Effector memory CD8-positive, alpha-beta T cell (primary cell): ENCODE results near the gene MADD.

Experiments
- ATAC-seq: fragments of 150-1000 bp; cut with Tn5 transposase; replicated peaks from 2 replicates; pipeline ENCODE4 v1.10.0; 2021; ENCODE audit warnings: mild to moderate bottlenecking, moderate library complexity
- DNase-seq, 3 experiments: peaks; one replicate each; pipeline ENCODE4 v3.0.0; 2021
- H3K27ac Mint-ChIP-seq, 2 donors: one replicate each; pipeline ENCODE4 v1.8.0; 2022; ENCODE audit warnings: mild to moderate bottlenecking in 2 of 2, mixed read lengths in 2 of 2, moderate library complexity in 2 of 2
- H3K27me3 Mint-ChIP-seq, 2 donors: one replicate each; pipeline ENCODE4 v1.8.0; 2022; ENCODE audit warnings: mixed read lengths in 2 of 2
- H3K36me3 Mint-ChIP-seq: one replicate; pipeline ENCODE4 v1.8.0; 2022; ENCODE audit warnings: mild to moderate bottlenecking, moderate library complexity, mixed read lengths; ENCODE audit not compliant: insufficient read depth
- H3K4me1 Mint-ChIP-seq, 2 donors: one replicate each; pipeline ENCODE4 v1.8.0; 2022; ENCODE audit warnings: low read depth in 2 of 2, mixed read lengths in 2 of 2
- H3K4me3 Mint-ChIP-seq, 2 donors: one replicate each; pipeline ENCODE4 v1.8.0; 2022; ENCODE audit warnings: mild to moderate bottlenecking in 2 of 2, mixed read lengths in 2 of 2, moderate library complexity in 2 of 2
- H3K9me3 Mint-ChIP-seq, 2 donors: one replicate each; pipeline ENCODE4 v1.8.0; 2022; ENCODE audit warnings: mixed read lengths in 2 of 2

MADD gene

GRCh38 chr11:47325271-47326041 lies 55.5 kb downstream of the MADD start:
- ATAC-seq = no peak
- Mint-ChIP-seq H3K27me3 (no peaks in the 10 kb centered on the region), H3K27ac (peak overlapping the region; percentile 77), H3K36me3 (peaks cover 39% of the 10 kb centered on the region), H3K9me3 (no peaks in the 10 kb centered on the region), H3K4me1 (peaks cover 2 to 3% of the 10 kb centered on the region in 2 donors), H3K4me3 (no peak overlapping the region)
- DNase-seq = no peak

- DNase-seq (no peak), ATAC-seq (no peak)
- Mint-ChIP-seq H3K4me3 (no peak overlapping the region), H3K4me1 (peaks cover 2 to 3% of the 10 kb centered on the region in 2 donors), H3K9me3 (no peaks in the 10 kb centered on the region), H3K36me3 (peaks cover 34% of the 10 kb centered on the region), H3K27ac (peak overlapping the region; percentile 77), H3K27me3 (no peaks in the 10 kb centered on the region)
Measured at GRCh38 chr11:47326198-47326597, 56.3 kb downstream of the MADD start.

GRCh38 chr11:47327025-47327424 lies 57.1 kb downstream of the MADD start:
- DNase-seq (no peak), ATAC-seq (no peak)
- H3K27me3 Mint-ChIP-seq = no peaks in the 10 kb centered on the region
- H3K9me3 Mint-ChIP-seq = no peaks in the 10 kb centered on the region
- peak overlapping the region in 1 of 2 donors; percentile 77 for H3K27ac Mint-ChIP-seq
- H3K4me3 Mint-ChIP-seq = no peak overlapping the region
- peaks cover 0 to 2% of the 10 kb centered on the region in 2 donors for H3K4me1 Mint-ChIP-seq
- peaks cover 28% of the 10 kb centered on the region for H3K36me3 Mint-ChIP-seq

GRCh38 chr11:47327949-47328348 lies 58.0 kb downstream of the MADD start:
- peak overlapping the region in 1 of 2 donors; percentile 11 for H3K27ac Mint-ChIP-seq
- DNase-seq (no peak), ATAC-seq (no peak)
- H3K4me1 Mint-ChIP-seq = peaks cover 0 to 2% of the 10 kb centered on the region in 2 donors
- H3K4me3 Mint-ChIP-seq = peak overlapping the region in 1 of 2 donors; percentile 15
- no peaks in the 10 kb centered on the region for H3K27me3 Mint-ChIP-seq
- peaks cover 34% of the 10 kb centered on the region for H3K36me3 Mint-ChIP-seq
- H3K9me3 Mint-ChIP-seq = no peaks in the 10 kb centered on the region

- peaks cover 34% of the 10 kb centered on the region for H3K36me3 Mint-ChIP-seq
- ATAC-seq (no peak), DNase-seq (no peak)
- no peaks in the 10 kb centered on the region for H3K9me3 Mint-ChIP-seq
- H3K27me3 Mint-ChIP-seq = no peaks in the 10 kb centered on the region
- H3K4me1 Mint-ChIP-seq = peaks cover 0 to 2% of the 10 kb centered on the region in 2 donors
- peak overlapping the region in 1 of 2 donors; percentile 11 for H3K27ac Mint-ChIP-seq
- no peak overlapping the region for H3K4me3 Mint-ChIP-seq
Measured at GRCh38 chr11:47328449-47329390, 58.8 kb downstream of the MADD start.

- ATAC-seq = no peak
- H3K36me3 Mint-ChIP-seq = peaks cover 34% of the 10 kb centered on the region
- H3K4me3 Mint-ChIP-seq = no peak overlapping the region
Measured at GRCh38 chr11:47329431-47329986, 59.6 kb downstream of the MADD start.

GRCh38 chr11:47329987-47330931 lies 60.3 kb downstream of the MADD start:
- no peak overlapping the region for H3K27ac Mint-ChIP-seq
- ATAC-seq (peak; percentile 20), DNase-seq (no peak)
- H3K36me3 Mint-ChIP-seq = peaks cover 34% of the 10 kb centered on the region
- H3K9me3 Mint-ChIP-seq = no peaks in the 10 kb centered on the region
- H3K4me3 Mint-ChIP-seq = no peak overlapping the region
- peaks cover 0 to 1% of the 10 kb centered on the region in 2 donors for H3K4me1 Mint-ChIP-seq
- no peaks in the 10 kb centered on the region for H3K27me3 Mint-ChIP-seq

More at GRCh38 chr11:47329431-47329986, 59.6 kb downstream of the MADD start:
- Mint-ChIP-seq H3K27ac (peak overlapping the region in 1 of 2 donors; percentile 11), H3K9me3 (no peaks in the 10 kb centered on the region), H3K27me3 (no peaks in the 10 kb centered on the region), H3K4me1 (peaks cover 0 to 2% of the 10 kb centered on the region in 2 donors)
- DNase-seq = no peak

- H3K27me3 Mint-ChIP-seq = no peaks in the 10 kb centered on the region
- H3K9me3 Mint-ChIP-seq = no peaks in the 10 kb centered on the region
- ATAC-seq (no peak), DNase-seq (no peak)
- no peaks in the 10 kb centered on the region for H3K4me1 Mint-ChIP-seq
- H3K27ac Mint-ChIP-seq = peak overlapping the region; percentile 2 to 56
- peaks cover 31% of the 10 kb centered on the region for H3K36me3 Mint-ChIP-seq
- no peak overlapping the region for H3K4me3 Mint-ChIP-seq
Measured at GRCh38 chr11:47331454-47332302, 61.7 kb downstream of the MADD start.

- no peaks in the 10 kb centered on the region for H3K27me3 Mint-ChIP-seq
- DNase-seq (no peak), ATAC-seq (no peak)
- H3K9me3 Mint-ChIP-seq = no peaks in the 10 kb centered on the region
- no peaks in the 10 kb centered on the region for H3K4me1 Mint-ChIP-seq
- H3K27ac Mint-ChIP-seq = peak overlapping the region; percentile 2 to 56
- H3K4me3 Mint-ChIP-seq = no peak overlapping the region
- H3K36me3 Mint-ChIP-seq = peaks cover 26% of the 10 kb centered on the region
Measured at GRCh38 chr11:47332303-47332711, 62.4 kb downstream of the MADD start.

- no peaks in the 10 kb centered on the region for H3K4me1 Mint-ChIP-seq
- H3K36me3 Mint-ChIP-seq = peaks cover 23% of the 10 kb centered on the region
- H3K27ac Mint-ChIP-seq = peak overlapping the region in 1 of 2 donors; percentile 2
- no peak overlapping the region for H3K4me3 Mint-ChIP-seq
- ATAC-seq (no peak), DNase-seq (no peak)
- H3K9me3 Mint-ChIP-seq = no peaks in the 10 kb centered on the region
- no peaks in the 10 kb centered on the region for H3K27me3 Mint-ChIP-seq
Measured at GRCh38 chr11:47332791-47333525, 63.0 kb downstream of the MADD start.

GRCh38 chr11:47333526-47333845 lies 63.6 kb downstream of the MADD start:
- Mint-ChIP-seq H3K4me3 (no peak overlapping the region), H3K27me3 (no peaks in the 10 kb centered on the region), H3K9me3 (no peaks in the 10 kb centered on the region), H3K4me1 (no peaks in the 10 kb centered on the region), H3K27ac (no peak overlapping the region), H3K36me3 (peaks cover 18% of the 10 kb centered on the region)
- DNase-seq (no peak), ATAC-seq (no peak)
